Stimulated activated CD4-positive, alpha-beta T cell treated with anti-CD3 and anti-CD28 coated beads, Interleukin-15, amount 100 ng/mL, for 1 hour (primary cell): Measurements from ENCODE around the gene CNTFR.

ENCODE experiments used
- DNase-seq, 2 donors: peaks; one replicate each; pipeline ENCODE4 v3.0.0-alpha.2; 2020; ENCODE audit warnings: low read depth in 1 of 2, low spot score in 1 of 2

Gene CNTFR

DNA sequence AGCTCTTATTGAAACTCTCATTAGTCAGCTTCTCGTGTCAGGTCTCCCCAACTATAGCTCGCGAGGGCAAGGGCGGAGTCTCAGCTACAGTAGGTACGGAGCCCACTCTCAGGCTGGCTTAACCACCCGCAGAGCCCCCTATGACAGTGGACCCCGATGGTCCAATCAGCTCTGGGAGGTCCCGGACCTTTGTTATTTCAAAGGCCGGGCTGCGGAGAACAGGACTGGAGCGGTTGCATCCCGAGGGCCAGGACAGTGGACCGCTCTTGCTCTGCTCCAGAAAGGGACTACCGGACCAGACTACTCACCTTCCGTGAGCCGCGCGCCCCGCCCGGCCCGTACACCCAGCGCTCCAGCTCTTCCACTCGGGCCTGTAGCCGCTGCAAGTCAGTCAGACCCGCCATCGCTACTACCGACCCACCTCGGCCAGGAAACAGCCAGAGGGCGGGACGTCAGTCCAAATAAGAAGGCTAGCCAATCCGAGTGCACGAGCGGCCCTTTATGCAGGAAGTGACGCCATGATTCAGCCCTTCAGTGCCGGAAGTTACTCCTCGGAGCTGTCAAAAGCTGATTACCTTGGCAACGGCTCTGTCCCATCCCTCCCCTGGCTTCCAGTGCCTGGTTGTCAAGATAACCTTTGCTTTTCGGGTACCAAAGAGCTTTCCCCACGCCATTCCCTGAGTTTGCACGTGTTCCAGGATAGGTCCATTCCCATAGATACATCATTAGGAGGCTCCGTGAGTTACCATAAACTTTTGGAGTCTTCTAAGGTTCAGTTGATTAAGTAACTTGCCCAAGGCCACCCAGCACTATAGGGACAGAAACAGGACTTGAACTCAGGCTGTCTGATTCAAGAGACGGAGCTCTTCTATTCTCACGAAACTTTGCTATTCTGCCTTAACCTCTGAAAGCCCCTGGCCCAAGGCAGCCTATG lies 30.8 kb upstream of the CNTFR start, which contains the start of gene DCTN3:
Gene DCTN3, minus strand, starts transcription at position 435 of the 934 bp plus-strand sequence. Its CDS starts 31 bp downstream, at position 404.
- peak; percentile 69 to 81 for DNase-seq

DNA sequence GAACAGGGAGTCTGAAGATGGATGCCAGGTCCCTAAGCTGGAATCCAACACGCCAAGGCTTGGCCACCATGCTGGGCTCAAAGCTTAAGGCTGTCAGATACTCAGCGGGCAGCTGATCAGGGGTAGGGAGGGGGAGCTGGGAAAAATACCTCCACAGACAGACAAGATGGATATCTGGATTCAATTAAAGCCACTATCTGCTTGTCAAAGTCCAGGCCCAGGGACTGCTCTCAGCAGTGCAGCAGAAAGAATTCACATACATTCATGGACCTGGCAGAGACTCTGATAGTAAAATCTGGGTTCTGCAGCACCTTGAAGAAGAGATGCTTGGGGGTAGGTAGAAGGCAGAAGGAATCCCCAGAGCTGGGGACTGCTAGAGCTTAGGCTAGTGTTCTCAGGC lies 25.6 kb upstream of the CNTFR start:
- DNase-seq: no peak

DNA sequence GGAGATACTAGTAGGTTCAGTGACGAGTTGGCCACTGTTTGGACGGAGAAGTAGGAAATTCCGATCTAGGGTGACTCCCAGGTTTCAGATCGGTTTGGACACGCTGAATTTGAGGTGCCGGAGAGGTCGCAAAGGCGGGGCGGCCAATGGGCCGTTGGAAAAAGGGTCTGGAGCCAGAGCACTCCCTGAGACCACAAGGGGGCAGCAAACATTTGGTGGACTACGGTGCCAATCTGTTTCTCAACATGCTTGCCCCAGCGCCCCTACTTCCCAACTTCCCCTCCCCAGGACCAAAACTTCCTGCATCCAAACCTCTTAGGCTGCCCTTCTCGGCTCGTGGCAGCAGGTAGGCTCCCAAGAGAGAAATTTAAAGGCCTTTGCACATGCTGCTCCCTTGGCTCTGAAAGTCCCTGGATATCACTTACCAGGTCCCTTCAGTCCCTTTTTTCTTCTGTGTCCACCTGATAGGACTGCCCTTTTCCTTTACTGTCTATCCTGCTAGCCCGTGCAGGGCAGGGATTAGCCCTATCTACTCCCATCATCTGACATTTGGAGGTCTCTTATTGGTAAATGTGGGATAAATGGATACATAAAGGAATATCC lies 23.4 kb upstream of the CNTFR start:
- DNase-seq: peak in 1 of 2 donors; percentile 43

DNA sequence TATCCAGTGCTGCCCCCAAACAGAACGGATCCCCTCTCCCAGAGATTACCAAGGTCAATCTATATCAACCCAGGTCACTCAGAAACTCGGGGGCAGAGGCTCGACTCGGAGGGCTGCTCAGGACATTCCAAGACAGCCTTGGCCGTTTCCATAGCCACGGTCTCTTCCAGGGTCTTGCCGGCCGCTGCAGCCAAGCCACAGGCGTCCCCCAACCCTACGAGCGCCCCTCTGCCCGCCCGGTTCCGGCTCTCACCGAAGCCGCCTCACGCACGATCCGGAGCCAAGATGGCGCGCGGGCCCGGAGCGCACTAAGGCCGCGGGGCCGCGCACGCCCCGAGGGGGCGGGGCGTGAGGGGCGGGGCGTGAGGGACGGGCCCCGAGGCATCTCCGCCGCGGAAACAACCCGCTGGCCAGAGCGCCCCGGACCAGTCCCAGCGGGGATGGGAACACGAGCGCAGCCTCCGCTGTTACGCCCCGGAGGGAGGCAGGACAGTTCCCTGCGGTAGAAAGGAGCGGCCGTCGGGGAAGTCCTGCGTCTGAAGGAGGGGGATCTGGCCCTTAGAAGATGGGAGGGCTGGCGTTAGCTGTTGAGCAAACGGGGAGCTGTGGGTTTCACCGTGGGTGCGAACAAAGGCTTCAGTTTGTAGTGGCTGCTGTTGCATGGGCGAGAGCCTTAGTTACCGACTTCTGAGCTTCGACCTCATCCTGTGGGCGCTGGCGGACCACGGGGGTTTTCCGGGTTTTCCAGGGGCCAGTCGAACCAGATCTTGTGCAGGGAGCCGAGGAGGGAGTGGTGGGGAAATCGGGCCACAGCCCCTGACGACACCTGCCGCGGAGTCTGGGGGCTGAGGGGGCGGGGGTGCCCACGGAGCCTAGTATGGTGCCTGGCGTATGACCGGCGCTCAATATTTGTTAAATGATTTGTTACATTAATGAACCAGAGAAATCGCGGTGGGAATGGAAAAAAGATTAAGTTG lies 22.6 kb upstream of the CNTFR start, which contains the start of gene RPP25L:
Gene RPP25L, minus strand, starts transcription at position 287 of the 977 bp plus-strand sequence. CDS start 801 bp downstream, outside the sequence.
- peak; percentile 71 to 86 for DNase-seq

DNA sequence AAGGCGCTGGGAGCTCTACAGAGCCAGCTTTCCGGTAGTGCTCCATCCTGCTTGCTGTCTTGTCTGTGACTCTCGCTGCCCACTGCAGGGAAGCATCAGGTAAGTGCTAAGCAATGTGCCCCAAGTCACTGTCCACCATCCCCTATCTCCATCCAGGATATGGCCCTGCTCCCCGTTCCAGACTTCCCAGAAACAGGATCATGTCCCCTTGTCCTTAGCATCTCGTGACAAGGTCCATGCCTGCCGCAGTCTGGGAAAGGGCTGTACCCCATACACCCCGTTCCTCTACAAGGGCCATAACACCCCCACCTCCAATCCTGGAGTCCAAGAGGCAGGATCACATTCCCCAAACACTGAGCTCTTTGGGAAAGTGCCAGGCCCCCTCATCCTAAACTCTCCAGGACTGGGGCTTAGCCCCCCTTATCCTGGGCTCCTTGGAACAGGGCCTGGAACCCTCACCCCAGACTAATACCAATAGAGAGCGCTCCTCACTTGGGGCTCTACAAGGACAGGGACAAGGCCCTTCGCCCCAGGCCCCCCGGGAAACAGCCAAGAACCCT lies 21.8 kb upstream of the CNTFR start:
- DNase-seq: no peak

DNA sequence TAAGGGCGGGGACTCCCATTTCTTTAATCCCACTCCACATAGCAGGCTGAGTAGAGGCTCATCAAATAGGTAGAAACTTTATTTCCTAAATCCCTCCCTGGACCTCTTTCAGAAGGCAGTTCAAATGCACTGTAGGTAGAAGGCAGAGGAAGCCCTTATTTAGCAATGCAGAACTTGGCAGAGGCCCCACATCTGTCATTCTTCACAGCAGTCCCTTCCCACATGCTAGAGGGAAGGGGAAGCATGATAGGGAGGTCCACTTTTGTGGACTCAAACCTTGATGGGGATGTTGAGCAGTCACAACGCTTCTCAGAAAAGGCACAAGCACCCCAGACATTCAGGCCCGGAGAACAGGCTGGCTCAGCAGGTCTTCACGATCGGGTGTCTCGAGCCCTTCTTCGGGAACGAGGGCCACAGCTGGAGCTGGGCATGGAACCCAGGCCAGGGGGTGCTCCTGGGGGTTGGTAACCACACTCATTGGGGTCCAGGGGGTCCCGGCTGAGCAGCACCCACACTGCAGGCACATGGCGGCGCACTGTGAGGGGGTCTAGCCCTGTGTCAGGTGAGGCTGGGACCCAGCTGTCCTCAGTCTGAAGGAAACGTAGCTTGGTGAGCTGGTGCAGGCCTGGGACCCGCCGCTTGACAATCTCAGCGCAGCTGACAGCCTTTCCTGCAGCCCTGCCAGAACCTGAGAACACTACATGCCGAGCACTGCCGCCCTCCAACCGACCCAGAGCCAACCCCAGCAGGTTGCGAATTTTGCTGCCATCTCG lies 21.1 kb upstream of the CNTFR start:
- no peak for DNase-seq

DNA sequence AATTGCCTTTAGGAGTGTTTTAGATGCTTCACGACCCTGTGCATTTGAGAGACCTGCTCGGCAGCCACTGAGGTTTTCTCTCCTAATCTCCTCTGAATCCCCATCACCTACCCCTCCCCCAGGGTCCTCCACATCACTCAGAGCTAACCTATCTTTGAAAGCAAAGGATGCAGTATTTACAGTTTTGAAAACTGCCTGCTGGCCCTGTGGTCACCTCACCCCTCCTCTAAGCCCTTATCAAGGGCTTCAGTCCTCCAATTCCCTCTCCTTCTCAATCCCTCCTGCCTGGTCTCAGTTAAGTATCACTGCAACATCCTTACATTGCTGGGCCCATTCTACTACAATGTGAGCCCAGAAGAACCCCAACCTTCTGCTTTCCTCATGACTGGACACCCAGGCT lies 17.8 kb upstream of the CNTFR start:
- DNase-seq: no peak

DNA sequence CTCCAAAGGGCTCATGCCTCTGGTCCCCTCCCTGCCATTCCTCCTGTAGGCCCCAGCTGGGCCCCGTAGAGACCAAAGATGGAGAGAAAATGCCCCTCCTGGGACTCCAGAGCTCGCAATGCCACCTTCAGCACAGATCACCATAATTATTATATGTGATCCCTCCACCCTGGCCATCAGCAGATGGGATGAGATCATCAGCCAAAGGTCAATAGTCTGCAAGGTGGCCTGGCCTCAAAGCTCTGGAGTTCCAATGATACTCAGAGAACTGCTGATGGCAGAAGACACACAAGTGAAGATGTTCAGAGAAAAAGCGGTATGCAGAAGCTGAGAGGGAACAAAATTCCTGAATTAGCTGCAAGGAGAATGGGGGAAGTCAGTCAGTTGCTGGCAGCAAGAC lies 17.4 kb upstream of the CNTFR start:
- no peak for DNase-seq

DNA sequence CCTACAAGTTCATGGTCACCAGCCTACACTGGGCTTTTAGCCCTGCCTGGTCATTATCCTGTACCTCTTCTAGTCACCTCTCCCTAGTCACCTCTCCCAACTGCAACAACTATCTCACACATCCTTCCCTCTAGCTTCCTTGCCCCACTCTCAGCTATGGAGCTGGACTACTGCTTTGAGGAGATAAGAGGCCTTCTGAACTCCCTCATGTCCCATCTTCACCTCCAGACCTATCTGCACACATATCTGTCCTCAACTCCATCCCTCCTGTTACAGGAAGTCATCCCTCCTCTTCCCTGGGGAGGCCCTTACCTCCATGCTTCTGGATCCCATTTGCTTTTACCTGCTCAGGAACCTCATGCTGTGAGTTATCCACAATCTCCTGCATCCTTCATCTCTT lies 16.7 kb upstream of the CNTFR start:
- no peak for DNase-seq

DNA sequence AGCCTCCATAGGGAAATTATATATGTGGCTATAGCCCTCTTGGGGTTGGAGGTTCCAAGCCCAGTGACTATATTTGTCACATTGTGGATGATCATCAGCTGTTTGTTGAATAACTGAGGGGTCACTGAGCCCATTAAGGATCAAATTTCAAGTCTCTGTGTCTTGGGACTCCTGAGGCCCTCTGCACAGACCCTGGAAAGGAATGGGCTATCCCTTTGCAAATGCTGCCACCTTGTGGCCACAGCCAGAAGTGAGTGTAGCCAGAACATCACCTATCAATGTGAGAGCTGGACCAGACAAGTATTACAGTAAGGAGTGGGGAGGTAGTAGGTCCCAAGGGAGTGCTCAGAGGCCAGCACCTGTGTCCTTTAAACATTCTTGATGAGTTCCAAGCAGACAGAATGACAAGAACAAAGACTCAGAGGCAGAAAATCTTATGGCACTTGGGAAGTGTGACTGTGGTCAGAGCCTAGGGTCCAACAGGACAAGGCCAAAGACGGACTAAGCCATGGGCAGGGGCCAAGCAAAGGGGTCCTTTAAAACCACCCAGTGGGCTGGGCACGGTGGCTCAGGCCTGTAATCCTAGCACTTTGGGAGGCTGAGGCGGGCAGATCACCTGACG lies 14.2 kb upstream of the CNTFR start:
- peak; percentile 62 to 73 for DNase-seq

DNA sequence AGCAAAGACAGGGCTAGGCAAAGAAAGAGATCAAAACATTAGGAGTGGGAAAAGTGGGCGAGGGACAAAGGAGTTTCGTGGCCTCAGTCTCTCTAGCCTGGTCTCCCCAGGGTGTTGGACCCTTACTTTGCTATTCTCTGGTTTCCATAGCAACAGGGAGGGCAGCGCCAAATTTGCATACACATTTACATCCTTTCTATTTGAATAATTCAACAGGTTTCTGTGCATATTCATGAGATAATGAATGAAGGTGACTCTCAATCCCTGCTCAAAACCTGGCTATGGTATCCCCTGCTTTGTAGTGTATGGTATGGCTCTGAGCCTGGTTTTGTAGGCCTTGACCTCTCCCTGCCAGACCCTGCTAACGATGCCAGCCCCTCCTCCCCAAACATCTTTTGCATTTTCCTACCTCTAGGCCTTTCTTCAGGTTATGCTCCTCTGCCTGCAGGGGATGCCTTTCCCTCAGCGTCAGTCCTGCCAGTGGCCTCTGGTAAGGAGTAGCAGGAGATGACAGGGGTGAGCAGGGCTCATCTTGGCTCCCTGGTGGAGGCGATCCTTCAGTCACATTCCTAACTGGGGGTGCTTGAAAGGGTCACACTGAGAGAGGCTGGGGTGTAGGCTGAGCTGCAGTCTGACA lies 12.5 kb upstream of the CNTFR start:
- no peak for DNase-seq

DNA sequence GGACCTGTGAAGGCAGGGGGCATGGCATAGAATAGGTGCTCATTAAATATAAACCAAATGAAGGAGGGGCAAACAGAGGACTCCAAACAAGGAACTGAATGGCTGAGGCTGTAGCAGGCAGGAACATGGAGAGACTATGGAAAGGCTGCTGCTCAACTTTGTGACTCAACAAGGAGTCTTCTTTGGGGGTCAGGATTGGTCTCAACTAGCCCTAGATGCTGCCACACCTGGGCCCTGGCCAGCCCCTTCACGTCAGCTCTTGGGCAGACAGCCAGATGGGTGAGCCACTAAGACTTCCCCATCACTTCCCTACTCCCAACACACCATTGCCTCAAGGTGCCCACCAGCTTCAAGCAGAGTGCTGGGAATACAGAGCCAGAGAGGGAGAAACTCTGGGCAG lies 11.4 kb upstream of the CNTFR start:
- DNase-seq: no peak

DNA sequence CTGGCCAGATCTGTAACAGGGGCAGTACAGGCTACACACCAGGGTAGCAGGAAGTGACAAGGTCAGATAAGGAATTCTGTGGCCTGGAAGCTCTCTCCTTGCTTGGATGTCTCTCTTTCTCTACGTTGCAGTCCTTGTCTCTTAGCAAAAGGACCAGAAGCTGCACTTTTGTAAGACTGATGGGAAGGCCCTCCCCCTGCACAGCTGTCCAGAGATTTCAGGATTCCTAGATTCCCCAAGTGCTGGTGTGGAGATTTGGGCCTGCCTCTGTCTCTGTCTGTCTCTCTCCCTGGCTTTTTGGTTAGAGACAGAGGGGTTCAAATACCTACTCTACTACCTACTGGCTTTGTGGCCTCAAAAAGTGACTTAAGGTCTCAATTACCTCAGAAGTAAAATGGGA lies 10.0 kb upstream of the CNTFR start:
- no peak for DNase-seq

DNA sequence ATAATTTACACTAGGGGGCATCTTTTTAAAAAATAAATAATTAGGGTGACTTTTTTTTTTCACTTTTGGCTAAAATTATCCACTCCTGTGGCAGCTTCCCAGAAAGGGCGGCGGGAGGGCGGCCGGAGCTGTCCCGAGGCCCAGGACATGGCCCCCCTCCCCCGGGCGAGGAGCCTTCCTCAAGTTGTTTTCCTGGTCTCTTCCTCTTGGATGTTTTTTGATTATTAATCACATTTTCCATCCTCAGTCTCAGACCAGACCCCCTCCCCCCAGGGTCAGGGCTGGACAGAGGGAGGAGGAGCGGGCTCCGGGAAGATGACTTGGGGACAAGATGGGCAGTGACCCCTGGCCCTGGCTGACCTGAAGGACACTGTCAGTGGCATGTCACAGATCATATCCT lies 4.7 kb upstream of the CNTFR start:
- no peak for DNase-seq

DNA sequence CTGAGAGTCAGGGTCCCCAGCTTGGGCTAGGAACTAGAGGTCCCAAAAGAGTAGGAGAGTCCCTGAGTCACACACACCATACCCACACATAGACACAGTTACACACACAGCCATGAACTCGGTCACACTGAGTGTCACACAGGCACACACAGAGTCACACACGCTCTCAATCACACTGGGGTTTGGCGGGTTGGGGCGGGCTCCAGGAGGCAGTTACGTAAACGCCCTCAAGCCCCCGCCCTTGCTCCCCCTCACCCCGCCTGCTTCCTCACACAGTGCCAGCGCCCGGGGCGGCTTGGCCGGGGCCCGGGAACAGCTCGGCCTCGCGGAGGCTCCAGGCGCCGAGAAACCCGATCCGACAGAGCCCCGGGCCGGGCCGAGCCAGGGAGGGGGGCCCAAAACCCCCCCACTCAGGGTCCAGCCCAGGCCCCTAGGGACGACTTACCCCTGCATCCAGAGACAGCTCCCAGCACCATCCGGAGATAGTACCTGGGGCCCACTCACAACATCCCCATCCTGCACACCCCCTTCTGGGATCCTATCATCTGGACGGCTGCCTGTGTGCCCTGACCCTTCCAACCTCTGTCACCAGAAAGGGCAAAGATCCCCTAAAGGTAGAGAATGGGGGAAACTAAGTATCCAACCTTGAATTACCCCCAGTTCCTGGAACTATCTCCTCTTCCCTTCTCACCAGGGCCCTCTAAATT lies 3.5 kb upstream of the CNTFR start:
- DNase-seq: no peak

DNA sequence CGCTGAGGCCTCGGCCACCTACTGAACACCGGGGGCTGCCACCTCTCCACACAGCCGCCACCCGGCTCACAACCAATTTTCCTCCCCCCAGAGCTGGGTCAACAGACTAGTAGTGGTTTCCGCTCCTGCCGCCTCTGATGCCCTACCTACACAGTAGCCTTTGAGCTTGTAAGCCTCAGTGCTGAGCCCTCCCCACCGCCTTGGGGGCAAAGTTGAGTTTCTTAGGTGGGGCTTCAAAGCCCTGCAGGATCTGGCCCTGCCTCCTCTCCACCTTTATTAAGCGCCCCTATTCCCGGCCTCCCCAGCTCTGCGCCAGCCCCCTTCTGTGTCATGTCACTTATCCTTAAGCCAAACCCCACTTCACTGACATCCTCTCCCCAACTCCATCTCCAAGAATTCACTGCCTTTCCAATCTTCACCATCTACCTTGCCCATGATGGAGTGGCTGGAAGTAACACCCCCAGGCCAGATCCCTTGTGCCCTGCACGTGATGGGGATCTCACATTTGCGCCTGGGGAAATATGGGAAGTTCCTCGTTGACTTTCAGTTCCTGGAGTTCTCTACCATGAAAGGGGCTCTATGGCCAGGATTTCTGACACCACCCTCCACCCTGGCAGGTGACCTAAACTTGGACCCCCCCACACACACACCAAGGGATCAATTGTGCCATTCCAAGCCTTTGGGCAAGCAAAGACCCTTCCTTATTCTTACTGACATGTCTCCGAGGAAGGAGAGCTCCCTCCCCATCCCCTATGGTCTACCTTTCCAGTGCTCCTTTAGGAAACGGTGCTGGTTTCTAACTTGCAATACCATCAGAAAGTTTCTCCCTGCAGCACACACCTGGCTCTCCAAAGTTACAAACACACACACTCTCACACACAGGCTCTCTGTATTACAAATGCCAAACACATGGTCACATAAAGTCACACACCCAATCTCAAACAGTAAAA lies 2.7 kb upstream of the CNTFR start:
- no peak for DNase-seq

DNA sequence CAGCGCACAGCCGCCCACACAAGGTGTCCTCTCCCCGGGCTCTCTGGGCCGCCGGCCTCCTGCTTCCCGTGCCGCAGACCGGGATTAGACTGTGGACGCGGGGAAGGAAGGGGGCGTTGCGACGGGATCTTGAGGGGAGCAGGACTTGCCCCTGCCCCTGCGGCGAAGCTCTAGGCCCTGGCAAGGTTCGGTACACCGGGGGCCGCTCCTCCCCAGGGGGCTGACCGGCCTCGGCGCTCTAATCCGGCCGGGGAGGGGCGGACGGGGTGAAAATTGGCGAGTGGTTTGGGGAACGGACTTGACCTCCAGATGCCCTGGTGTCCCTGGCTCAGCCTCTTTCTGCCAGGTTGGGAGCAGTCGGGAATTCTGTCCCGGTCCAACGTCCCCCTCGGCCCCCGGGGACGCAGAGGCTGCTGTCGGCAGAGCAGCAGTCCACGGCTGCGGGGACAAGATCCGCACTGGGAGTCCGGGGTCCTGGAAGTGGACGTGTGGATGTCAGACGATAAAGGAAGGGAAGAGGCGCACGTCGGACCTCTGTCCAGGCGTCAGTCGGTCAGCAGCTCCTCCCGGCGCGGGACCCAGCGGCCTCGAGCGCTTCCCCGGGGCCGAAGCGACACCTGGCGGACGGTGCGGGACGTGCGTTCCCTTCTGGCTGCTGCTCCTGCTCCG lies 1.9 kb upstream of the CNTFR start:
- DNase-seq: peak; percentile 64 to 75
